GM12878 (cell line): ENCODE measurements around the gene BSCL2. TPM values are rescaled to one million over a fixed set of nuclear protein-coding genes. Genes with fewer than 3 reads are reported as not detected.

Experiments used
- ATAC-seq: fragments of 200-7000 bp; cut with Tn5 transposase; 3 replicates; pipeline ENCODE4 v1.9.1; 2020; ENCODE audit warnings: mild to moderate bottlenecking, moderate library complexity
- BruUV-seq: library from RNA; stranded (reverse); fragments of 400-500 nt; replicated peaks from 2 replicates; lab custom pipeline; 2021; lab: Mats Ljungman, UMichigan
- CTCF ChIA-PET: fragments of 300-600 bp; sonication (Branson Sonifier 250); formaldehyde crosslinking; extraction: SDS; loops from one replicate; lab custom pipeline; 2021; ENCODE audit warnings: inconsistent platforms; lab: Yijun Ruan, JAX
- POLR2A ChIA-PET: fragments of 350-600 bp; formaldehyde crosslinking; extraction: SDS; loops from one replicate; lab custom pipeline; 2021; ENCODE audit warnings: inconsistent platforms; lab: Charles Lee
- RAD21 ChIA-PET: fragments of 300-600 bp; sonication (Branson Sonifier 250); formaldehyde crosslinking; loops from one replicate; lab custom pipeline; 2023; ENCODE audit warnings: antibody characterized with exemption; ENCODE audit not compliant: unreplicated experiment; lab: Charles Lee
- SMC1A ChIA-PET: fragments of 300-600 bp; sonication (Branson Sonifier 250); formaldehyde crosslinking; loops from one replicate; lab custom pipeline; 2023; ENCODE audit not compliant: unreplicated experiment, uncharacterized antibody; lab: Charles Lee
- DNase-seq: peaks from one replicate; pipeline ENCODE4 v3.0.0-alpha.2; 2011; ENCODE audit warnings: low read depth, low spot score
- FAIRE-seq: peaks from 3 replicates; lab custom pipeline; 2011; peaks lifted over from hg19 to GRCh38; lab: Jason Lieb, UNC
- H2AFZ ChIP-seq: 2 replicates; pipeline ENCODE4 v1.6.0; 2011; ENCODE audit warnings: low read depth, low read length, control low read depth; ENCODE audit not compliant: control insufficient read depth
- H3K27ac ChIP-seq: 2 replicates; pipeline ENCODE4 v1.5.1; 2011; ENCODE audit warnings: control low read depth; ENCODE audit not compliant: control insufficient read depth, insufficient read depth
- H3K27me3 ChIP-seq, 2 experiments: replicated peaks in 1 of 2; 2 replicates each; pipeline versions ENCODE4 v1.6.0 to v1.6.1; 2011; ENCODE audit warnings: low read length in 1 of 2; ENCODE audit not compliant: control insufficient read depth in 2 of 2, insufficient read depth in 2 of 2
- H3K36me3 ChIP-seq, 2 experiments: 2 replicates each; pipeline ENCODE4 v1.5.1; 2011; ENCODE audit warnings: low read length in 1 of 2; ENCODE audit not compliant: control insufficient read depth in 2 of 2, insufficient read depth in 2 of 2
- H3K4me1 ChIP-seq: 2 replicates; pipeline ENCODE4 v1.6.1; 2011; ENCODE audit warnings: mild to moderate bottlenecking, low read length, moderate library complexity, mixed read lengths; ENCODE audit not compliant: control insufficient read depth, insufficient read depth
- H3K4me2 ChIP-seq: 2 replicates; pipeline ENCODE4 v1.6.0; 2011; ENCODE audit warnings: control low read depth; ENCODE audit not compliant: control insufficient read depth, insufficient read depth
- H3K4me3 ChIP-seq: fragments of 200-600 bp; sonication (generic); 2 replicates; pipeline ENCODE4 v1.5.1; 2016
- H3K79me2 ChIP-seq: 2 replicates; pipeline ENCODE4 v1.6.0; 2011; ENCODE audit warnings: low read length; ENCODE audit not compliant: control insufficient read depth, insufficient read depth
- H3K9ac ChIP-seq: 2 replicates; pipeline ENCODE4 v1.8.0; 2011; ENCODE audit warnings: low read length, control low read depth, mixed read lengths; ENCODE audit not compliant: control insufficient read depth, insufficient read depth
- H3K9me3 ChIP-seq: replicated peaks from 3 replicates; pipeline ENCODE4 v1.5.1; 2011; ENCODE audit warnings: mild to moderate bottlenecking, low read length; ENCODE audit not compliant: control insufficient read depth, insufficient read depth
- H4K20me1 ChIP-seq: 2 replicates; pipeline ENCODE4 v1.6.0; 2011; ENCODE audit not compliant: control insufficient read depth, insufficient read depth
- ATF2 ChIP-seq: IDR thresholded peaks from 2 replicates; pipeline ENCODE4 v1.6.1; 2012; ENCODE audit warnings: low read length, inconsistent platforms
- BCLAF1 ChIP-seq: fragments of 450-650 bp; IDR thresholded peaks from 2 replicates; pipeline ENCODE4 v1.6.1; 2017; ENCODE audit warnings: antibody characterized with exemption, mild to moderate bottlenecking, moderate library complexity
- CBX3 ChIP-seq: fragments of 200-600 bp; sonication (generic); IDR thresholded peaks from 2 replicates; pipeline ENCODE4 v1.6.1; 2016; ENCODE audit warnings: low read depth, borderline replicate concordance
- CREB1 ChIP-seq: IDR thresholded peaks from 2 replicates; pipeline ENCODE4 v1.6.1; 2012; ENCODE audit warnings: low read depth, mild to moderate bottlenecking, inconsistent platforms
- CREM ChIP-seq: IDR thresholded peaks from 2 replicates; pipeline ENCODE4 v1.6.1; 2014; ENCODE audit warnings: antibody characterized with exemption, low read depth
- EED ChIP-seq: sonication (generic); IDR thresholded peaks from 2 replicates; pipeline ENCODE4 v1.6.1; 2016; ENCODE audit warnings: antibody characterized with exemption, low read depth
- HDAC2 ChIP-seq: fragments of 200-600 bp; sonication (generic); IDR thresholded peaks from 2 replicates; pipeline ENCODE4 v1.6.1; 2017
- KAT2A ChIP-seq: conservative IDR thresholded peaks from 2 replicates; pipeline ENCODE4 v1.6.1; 2011; ENCODE audit warnings: low read depth, low read length; ENCODE audit not compliant: control insufficient read depth
- MTA3 ChIP-seq: IDR thresholded peaks from 2 replicates; pipeline ENCODE4 v1.6.1; 2012; ENCODE audit warnings: low read length, inconsistent platforms, borderline replicate concordance
- NR2C2 ChIP-seq: IDR thresholded peaks from 2 replicates; pipeline ENCODE4 v1.6.1; 2011; ENCODE audit warnings: borderline replicate concordance, low read depth; ENCODE audit not compliant: control insufficient read depth, insufficient read length
- RAD51 ChIP-seq: fragments of 450-650 bp; IDR thresholded peaks from 2 replicates; pipeline ENCODE4 v1.6.1; 2016; ENCODE audit warnings: moderate library complexity, mild to moderate bottlenecking, inconsistent platforms
- SMAD1 ChIP-seq: fragments of 450-650 bp; IDR thresholded peaks from 2 replicates; pipeline ENCODE4 v1.6.1; 2018; ENCODE audit warnings: mild to moderate bottlenecking, low read depth; ENCODE audit not compliant: partially characterized antibody
- SREBF1 ChIP-seq: IDR thresholded peaks from 2 replicates; pipeline ENCODE4 v1.6.1; 2012; ENCODE audit warnings: mild to moderate bottlenecking, low read length
- ZNF622 ChIP-seq: fragments of 450-650 bp; IDR thresholded peaks from 2 replicates; pipeline ENCODE4 v1.6.1; 2017; ENCODE audit warnings: mild to moderate bottlenecking, inconsistent platforms
- ZNF687 ChIP-seq: fragments of 450-650 bp; IDR thresholded peaks from 2 replicates; pipeline ENCODE4 v1.6.1; 2017; ENCODE audit warnings: mild to moderate bottlenecking, moderate library complexity
- WGBS: methylation state at CpG from one replicate; pipeline ENCODE4 v1.1.6; 2016; ENCODE audit warnings: low lambda C conversion rate; ENCODE audit not compliant: insufficient replicate concordance, insufficient coverage; ENCODE audit errors: missing lambda C conversion rate; 5-methylcytosine and 5-hydroxymethylcytosine counted together
- in situ Hi-C: fragments of 300-500 bp; cut with MboI; formaldehyde crosslinking; loops from 9 replicates; pipeline ENCODE4 v1.14.3; 2018; ENCODE audit warnings: mixed read lengths
- intact Hi-C: fragments of 100-400 bp; cut with micrococcal nuclease; formaldehyde crosslinking; loops from one replicate; pipeline ENCODE4 v1.14.2; 2022; ENCODE audit not compliant: unreplicated experiment
- polyA plus RNA-seq, 11 experiments: library from polyadenylated mRNA; depleted of rRNA in 4 of 11; unstranded in 6 of 11; stranded (reverse) in 5 of 11; fragments of >200 nt; fragmentation: Nextera tagmentation in 4 of 11; fragmentation: Illumina TruSeq in 1 of 11; extraction: Ambion mirVana in 4 of 11; extraction: Trizol in 1 of 11; gene quantifications; 1 replicate in 1 of 11; 2 replicates in 10 of 11; pipeline versions ENCODE4 v1.2.1 to v1.2.3, GENCODE V29; 2011 to 2016; ENCODE audit warnings: inconsistent platforms in 2 of 11, missing spikeins in 2 of 11, low read depth in 1 of 11
- total RNA-seq, 4 experiments: library from RNA; depleted of rRNA in 3 of 4; stranded (reverse); fragments of >200 nt in 3 of 4; fragmentation: Illumina TruSeq in 1 of 4; extraction: Trizol in 1 of 4; gene quantifications; 2 replicates each; pipeline versions ENCODE4 v1.2.1 to v1.2.3, GENCODE V29; 2013 to 2021

The BSCL2 gene
- total and polyA plus RNA-seq, 10 of the 15 experiments (the other 5 are each of a cell fraction or from before 2014, with no cell fraction given), result 12.3 to 57.9 (median 21.8) TPM

GRCh38 chr11:62688491-62688890 is 18.7 kb downstream of the BSCL2 start:
- 93% methylated on average over 1 of the region's 1 CpG for WGBS
- peaks cover 9% of the 10 kb centered on the region in 2 experiments; a peak in 3 of 4 replicates for H3K36me3 ChIP-seq
- no peak overlapping the region for H3K4me3 ChIP-seq
- SMC1A ChIA-PET, result no interaction called here
- CTCF ChIA-PET, result interaction anchor here (1.0 to 1.7 kb wide), 3 partner anchors 23 to 293 kb away, joined by 3 to 7 read pairs (median 3); partner anchors contain the start of genes C11orf98 and CSKMT
- no peak for TF ChIP-seq ZNF687
- no peak for TF ChIP-seq RAD51
- no peak for TF ChIP-seq EED
- TF ChIP-seq CBX3, result no peak
- TF ChIP-seq CREB1, result no peak
- no peak for TF ChIP-seq ATF2
- no peak for TF ChIP-seq NR2C2
- TF ChIP-seq CREM, result no peak
- TF ChIP-seq ZNF622, result no peak
- TF ChIP-seq BCLAF1, result no peak
- TF ChIP-seq KAT2A, result no peak
- TF ChIP-seq MTA3, result no peak
- no peak for TF ChIP-seq SMAD1
- TF ChIP-seq SREBF1, result no peak
- no peak for TF ChIP-seq HDAC2
- no peaks in the 10 kb centered on the region for H3K27me3 ChIP-seq
- in situ Hi-C loops, result no loop called here
- POLR2A ChIA-PET, result no interaction called here
- no TSS peak for BruUV-seq
- H2AFZ ChIP-seq, result no peak overlapping the region
- no peaks in the 10 kb centered on the region for H3K4me1 ChIP-seq
- H3K27ac ChIP-seq, result no peak overlapping the region
- intact Hi-C loops, result loop anchor here (10.0 kb wide), 1 partner anchor 224 kb away; no protein-coding TSS in a partner anchor
- ATAC-seq, result no peak
- no peak overlapping the region for H3K4me2 ChIP-seq
- no peak for FAIRE-seq
- H3K9ac ChIP-seq, result no peak overlapping the region
- no peaks in the 10 kb centered on the region for H3K9me3 ChIP-seq
- RAD21 ChIA-PET, result interaction anchor here (0.7 to 1.0 kb wide), 2 partner anchors 9 to 264 kb away, joined by 3 to 4 read pairs; no protein-coding TSS in a partner anchor
- no peaks in the 10 kb centered on the region for H4K20me1 ChIP-seq
- no peaks in the 10 kb centered on the region for H3K79me2 ChIP-seq
- DNase-seq, result no peak
